Tongue (tissue), 2 donors: Measurements from ENCODE around the gene CDH12. TPM values are rescaled to one million over a fixed set of nuclear protein-coding genes. Genes with fewer than 3 reads are reported as not detected.

Experiments used
- DNase-seq: peaks from one replicate; pipeline ENCODE4 v3.0.0-alpha.2; 2015
- total RNA-seq: library from RNA; depleted of rRNA; stranded (reverse); fragments of >200 nt; gene quantifications from one replicate; pipeline ENCODE4 v1.2.3, GENCODE V29; 2014

Gene CDH12
- total RNA-seq, 1 donor from 2014 or later = 0.72 TPM

- no peak for DNase-seq
Measured at GRCh38 chr5:22764736-22765135, 88.4 kb downstream of the CDH12 start.

- DNase-seq = no peak
Measured at GRCh38 chr5:22757776-22758175, 95.4 kb downstream of the CDH12 start.

- no peak for DNase-seq
Measured at GRCh38 chr5:22754155-22754554, 99.0 kb downstream of the CDH12 start.

GRCh38 chr5:22751536-22751935, 101.6 kb downstream of the CDH12 start:
- no peak for DNase-seq

GRCh38 chr5:22736443-22737003, 116.6 kb downstream of the CDH12 start:
- no peak for DNase-seq

GRCh38 chr5:22734907-22735306, 118.2 kb downstream of the CDH12 start:
- DNase-seq = no peak

- no peak for DNase-seq
Measured at GRCh38 chr5:22728610-22729009, 124.5 kb downstream of the CDH12 start.

GRCh38 chr5:22722491-22722890, 130.7 kb downstream of the CDH12 start:
- no peak for DNase-seq

GRCh38 chr5:22722056-22722455, 131.1 kb downstream of the CDH12 start:
- no peak for DNase-seq

- no peak for DNase-seq
Measured at GRCh38 chr5:22719842-22720241, 133.3 kb downstream of the CDH12 start.

GRCh38 chr5:22710660-22711059, 142.5 kb downstream of the CDH12 start:
- no peak for DNase-seq

- no peak for DNase-seq
Measured at GRCh38 chr5:22709743-22710142, 143.4 kb downstream of the CDH12 start.

- DNase-seq = no peak
Measured at GRCh38 chr5:22708770-22709328, 144.3 kb downstream of the CDH12 start.

- no peak for DNase-seq
Measured at GRCh38 chr5:22706901-22707300, 146.2 kb downstream of the CDH12 start.

GRCh38 chr5:22699319-22699718, 153.8 kb downstream of the CDH12 start:
- DNase-seq = no peak

- DNase-seq = no peak
Measured at GRCh38 chr5:22693121-22693520, 160.0 kb downstream of the CDH12 start.

GRCh38 chr5:22683050-22683449, 170.1 kb downstream of the CDH12 start:
- DNase-seq = no peak

GRCh38 chr5:22678886-22679285, 174.3 kb downstream of the CDH12 start:
- DNase-seq = no peak

GRCh38 chr5:22673131-22673530, 180.0 kb downstream of the CDH12 start:
- no peak for DNase-seq

GRCh38 chr5:22669345-22669744, 183.8 kb downstream of the CDH12 start:
- DNase-seq = no peak

- no peak for DNase-seq
Measured at GRCh38 chr5:22665801-22666200, 187.3 kb downstream of the CDH12 start.

GRCh38 chr5:22663134-22663533, 190.0 kb downstream of the CDH12 start:
- DNase-seq = no peak

- no peak for DNase-seq
Measured at GRCh38 chr5:22662391-22662790, 190.8 kb downstream of the CDH12 start.

- DNase-seq = no peak
Measured at GRCh38 chr5:22651355-22651754, 201.8 kb downstream of the CDH12 start.

GRCh38 chr5:22650511-22650910, 202.6 kb downstream of the CDH12 start:
- DNase-seq = no peak
